GM19395 (cell line): ENCODE data around the gene GCNT2.
"Not testable (repeated sequence)": the region's sequence is repeated elsewhere in the genome, so short reads cannot be mapped to it uniquely, and the experiment has no call there.

Experiments
- ATAC-seq: cut with Tn5 transposase; IDR thresholded peaks from one replicate; pipeline ENCODE4 v1.9.1; 2021; ENCODE audit warnings: mild to moderate bottlenecking, moderate library complexity; ENCODE audit not compliant: unreplicated experiment

Gene GCNT2

DNA sequence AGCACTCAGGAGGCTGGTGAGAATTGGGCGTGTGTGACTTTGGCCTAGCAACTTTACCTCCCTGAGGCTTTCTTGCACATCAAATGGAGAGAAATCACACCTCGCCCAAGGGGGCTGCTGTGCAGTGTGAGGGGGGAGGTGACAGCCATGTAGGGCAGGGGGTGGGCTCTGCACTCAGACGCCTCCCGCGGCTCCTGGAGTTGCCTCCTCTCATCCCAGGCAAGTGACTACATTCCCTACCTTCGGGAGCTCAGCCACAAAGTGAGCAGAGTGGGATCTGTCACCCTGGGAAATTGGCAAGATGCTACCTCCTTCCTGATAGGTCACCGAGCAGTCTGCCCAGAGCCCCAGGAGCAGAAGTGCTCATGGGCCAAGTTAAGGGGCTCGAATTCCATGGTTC is 56.0 kb downstream of the GCNT2 start:
- no peak for ATAC-seq

DNA sequence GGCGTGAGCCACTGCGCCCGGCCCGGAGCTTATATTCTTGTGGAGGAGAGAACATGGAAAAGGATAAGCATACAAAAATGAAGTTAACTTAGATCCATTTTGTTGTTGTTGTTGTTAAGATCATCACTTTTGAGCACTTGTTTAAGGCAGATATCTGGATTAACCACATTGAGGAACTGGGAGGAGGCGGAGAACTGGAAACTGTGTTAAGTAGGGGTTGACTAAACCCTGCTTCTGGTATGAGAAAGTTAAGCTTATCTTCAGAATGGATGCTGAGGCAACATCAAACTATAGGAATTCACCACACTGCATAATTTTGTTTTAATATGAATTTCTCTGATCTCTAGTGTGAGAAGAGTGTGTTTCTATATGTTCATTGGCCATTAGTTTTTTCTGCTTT is 57.6 kb downstream of the GCNT2 start:
- no peak for ATAC-seq

DNA sequence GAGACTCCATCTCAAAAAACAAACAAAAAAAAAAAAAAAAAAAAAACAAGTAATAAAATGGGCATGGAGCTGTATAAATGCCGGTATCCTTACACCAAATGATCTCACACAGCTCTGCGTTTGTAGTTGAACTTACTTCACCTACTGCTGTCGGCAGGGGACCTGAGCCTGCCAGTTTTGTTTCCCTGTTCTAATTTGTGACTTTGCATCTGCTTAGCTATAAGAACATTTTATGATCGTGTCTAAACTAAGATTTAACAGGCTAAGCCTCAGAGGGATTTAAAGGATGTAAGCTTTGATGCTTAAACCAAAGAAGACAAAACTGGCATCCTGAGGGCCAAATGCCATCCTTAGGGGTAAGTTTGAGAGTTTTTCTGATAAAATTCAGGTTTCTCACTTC is 58.7 kb downstream of the GCNT2 start:
- ATAC-seq: no peak

DNA sequence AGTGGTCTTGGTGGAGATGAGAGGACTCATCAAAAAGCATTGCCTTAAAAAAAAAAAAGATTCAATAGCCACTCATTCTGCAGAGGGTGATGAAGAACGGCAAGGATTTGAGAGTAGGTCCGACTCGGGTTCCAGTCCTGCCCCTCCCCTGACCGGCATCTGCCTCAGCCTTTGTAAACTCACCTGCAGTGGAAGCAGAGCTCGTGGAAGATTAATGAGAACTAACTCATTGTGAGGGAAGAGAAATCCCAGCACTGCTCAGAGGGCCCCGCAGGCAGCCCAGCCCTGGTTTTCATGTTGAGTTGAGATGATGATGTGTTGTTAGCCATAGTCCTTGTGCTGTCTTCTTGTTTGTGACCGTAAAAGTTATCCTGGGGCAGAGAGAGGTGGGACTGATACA is 59.4 kb downstream of the GCNT2 start:
- ATAC-seq: no peak

DNA sequence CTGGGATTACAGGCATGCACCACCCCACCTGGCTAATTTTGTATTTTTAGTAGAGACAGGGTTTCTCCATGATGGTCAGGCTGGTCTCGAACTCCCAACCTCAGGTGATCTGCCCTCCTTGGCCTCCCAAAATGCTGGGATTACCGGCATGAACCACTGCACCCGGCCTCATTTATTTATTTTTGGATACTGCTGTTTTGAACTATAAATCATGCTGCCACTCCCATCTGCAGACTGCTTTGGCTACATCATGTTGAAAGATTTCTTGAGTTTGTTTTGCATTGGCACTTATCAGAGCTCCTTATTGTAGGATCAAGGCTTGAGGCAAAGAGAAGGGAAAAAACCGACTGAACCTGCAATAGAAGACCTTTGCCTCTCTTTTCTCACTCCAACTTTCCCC is 60.3 kb downstream of the GCNT2 start:
- ATAC-seq: not testable (repeated sequence)

DNA sequence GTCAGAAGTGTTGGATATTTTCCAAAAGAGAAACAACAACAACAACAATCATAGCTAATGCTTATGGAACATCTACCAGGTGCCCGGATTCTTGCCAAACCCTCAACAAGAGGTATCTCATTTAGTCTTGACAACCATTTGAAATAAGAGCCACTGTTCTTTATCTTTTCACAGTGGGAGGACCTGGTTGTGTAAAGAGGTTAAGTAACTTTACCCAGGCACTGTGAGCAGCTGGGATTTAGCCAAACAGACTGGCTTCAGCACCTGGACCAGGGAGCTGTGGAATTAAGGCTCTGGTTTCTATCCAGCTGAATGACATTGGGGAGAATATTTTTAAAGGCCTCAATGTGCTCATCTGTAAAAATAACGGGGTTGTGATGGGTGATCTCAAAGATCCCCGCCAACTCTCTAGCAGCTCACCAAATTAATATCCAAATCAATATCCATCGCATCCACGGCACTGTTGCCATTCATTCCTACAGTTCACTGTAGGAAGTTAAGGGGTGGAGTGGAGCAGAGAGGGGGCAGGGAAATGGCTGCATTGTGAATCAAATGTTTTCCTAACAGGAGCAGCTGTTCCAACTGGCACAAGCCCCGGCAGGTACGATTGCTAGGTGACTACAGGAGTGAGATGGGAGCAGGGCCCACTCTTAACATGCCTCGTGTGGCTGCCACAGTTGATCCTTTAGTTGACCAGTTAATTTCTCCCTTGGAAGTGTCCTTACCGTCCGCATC is 61.8 kb downstream of the GCNT2 start:
- no peak for ATAC-seq

DNA sequence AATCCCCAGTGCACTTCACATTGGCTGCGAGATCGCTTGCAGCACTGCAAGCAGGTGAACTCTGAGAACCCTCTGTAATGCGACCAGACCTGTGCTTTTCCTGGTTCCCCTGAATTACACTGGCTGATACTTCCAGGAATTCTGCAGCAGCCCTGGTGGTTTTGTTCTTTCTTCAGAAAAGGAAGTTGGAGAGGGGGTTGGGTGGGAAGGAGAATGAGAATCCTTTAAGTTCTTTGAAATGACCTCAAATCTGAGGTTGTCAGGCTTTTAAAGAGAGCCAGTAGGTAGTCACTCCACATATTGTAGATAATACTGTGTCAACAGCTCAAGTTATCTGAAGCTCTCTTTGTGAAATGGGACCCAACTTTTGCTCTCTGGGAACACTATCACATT is 62.4 kb downstream of the GCNT2 start:
- no peak for ATAC-seq

DNA sequence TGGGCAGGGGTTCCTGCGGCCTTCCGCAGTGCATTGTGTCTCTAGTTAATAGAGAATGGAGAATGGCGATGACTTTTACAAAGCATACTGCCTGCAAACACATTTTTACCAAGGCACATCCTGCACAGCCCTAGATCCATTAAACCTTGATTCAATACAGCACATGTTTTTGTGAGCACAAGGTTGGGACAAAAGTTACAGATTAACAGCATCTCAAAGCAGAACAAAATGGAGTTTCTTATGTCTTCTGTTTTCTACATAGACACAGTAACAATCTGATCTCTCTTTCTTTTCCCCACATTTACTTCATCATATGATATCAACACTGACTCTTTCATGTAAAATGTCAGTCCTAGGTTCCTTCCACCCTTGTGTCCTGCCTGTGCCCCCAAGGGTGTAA is 63.5 kb downstream of the GCNT2 start:
- ATAC-seq: no peak

DNA sequence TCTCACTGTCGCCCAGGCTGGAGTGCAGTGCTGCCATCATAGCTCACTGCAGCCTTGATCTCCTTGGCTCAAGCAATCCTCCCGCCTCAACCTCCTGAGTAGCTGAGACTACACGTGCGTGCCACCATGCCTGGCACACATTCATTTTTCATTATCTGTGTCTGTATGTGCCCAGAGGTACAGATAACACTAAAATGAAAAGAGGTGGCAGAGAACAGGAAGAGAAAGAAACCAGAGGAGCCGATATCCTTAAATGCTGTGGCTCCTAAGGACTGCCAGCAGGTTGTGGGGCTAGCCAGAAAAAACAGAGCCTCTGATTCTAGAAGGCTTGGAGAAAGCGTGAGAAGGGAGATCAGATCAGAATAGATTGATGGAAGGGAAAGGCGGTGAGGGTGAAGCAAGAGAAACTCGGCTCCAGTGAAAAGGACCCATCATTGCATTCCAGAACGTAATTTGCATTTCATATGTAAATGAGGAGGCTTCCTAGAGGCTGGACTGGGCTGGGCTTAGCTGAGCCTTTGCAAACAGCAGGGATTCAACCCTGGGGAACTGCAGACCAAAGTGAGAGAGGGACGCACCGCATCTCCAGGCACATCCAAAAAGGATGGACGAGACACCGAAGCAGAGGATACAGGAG is 64.2 kb downstream of the GCNT2 start:
- no peak for ATAC-seq

DNA sequence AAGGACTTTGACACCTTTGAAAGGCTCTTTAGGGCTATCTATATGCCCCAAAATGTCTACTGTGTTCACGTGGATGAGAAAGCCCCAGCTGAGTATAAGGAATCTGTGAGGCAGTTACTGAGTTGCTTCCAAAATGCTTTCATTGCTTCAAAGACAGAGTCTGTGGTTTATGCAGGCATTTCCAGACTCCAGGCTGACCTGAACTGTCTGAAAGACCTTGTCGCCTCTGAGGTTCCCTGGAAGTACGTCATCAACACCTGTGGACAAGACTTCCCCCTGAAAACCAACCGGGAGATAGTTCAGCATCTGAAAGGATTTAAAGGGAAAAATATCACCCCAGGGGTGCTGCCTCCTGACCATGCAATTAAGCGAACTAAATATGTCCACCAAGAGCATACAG is 65.2 kb downstream of the GCNT2 start:
- no peak for ATAC-seq

DNA sequence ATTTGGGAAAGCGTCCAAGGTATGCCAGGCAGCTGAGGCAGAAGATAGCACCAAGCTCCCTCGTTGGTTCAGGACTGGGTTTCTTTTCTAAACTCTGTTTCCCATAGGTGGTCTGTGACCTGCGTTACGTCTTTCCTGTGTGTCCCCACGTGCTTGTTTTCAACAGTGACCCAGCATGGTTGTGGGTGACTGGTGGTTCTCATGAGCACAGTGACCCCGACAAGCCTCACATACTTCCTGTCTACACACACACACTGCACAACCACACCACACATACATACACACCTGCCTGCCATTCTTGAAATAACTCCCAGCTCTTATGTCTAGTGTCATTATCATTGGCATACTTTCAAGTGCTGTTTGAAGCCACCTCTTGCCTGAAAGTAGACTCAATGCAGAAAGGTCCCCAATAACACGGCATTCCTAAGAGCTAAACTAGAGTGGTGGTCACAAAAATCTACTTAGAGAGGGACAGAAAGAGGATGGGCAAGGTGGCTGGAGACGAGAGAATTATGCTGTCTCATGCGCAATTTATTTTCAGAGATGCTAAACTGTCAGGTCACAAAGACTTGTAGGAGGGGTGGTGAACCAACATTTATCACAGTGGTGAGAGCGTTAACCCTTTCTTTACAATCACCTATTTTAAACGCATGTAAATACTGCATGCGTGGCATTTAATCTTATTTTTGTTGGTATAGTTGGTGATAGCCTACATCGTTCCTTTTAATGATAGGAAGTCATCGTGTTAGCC is 66.7 kb downstream of the GCNT2 start:
- ATAC-seq: no peak

DNA sequence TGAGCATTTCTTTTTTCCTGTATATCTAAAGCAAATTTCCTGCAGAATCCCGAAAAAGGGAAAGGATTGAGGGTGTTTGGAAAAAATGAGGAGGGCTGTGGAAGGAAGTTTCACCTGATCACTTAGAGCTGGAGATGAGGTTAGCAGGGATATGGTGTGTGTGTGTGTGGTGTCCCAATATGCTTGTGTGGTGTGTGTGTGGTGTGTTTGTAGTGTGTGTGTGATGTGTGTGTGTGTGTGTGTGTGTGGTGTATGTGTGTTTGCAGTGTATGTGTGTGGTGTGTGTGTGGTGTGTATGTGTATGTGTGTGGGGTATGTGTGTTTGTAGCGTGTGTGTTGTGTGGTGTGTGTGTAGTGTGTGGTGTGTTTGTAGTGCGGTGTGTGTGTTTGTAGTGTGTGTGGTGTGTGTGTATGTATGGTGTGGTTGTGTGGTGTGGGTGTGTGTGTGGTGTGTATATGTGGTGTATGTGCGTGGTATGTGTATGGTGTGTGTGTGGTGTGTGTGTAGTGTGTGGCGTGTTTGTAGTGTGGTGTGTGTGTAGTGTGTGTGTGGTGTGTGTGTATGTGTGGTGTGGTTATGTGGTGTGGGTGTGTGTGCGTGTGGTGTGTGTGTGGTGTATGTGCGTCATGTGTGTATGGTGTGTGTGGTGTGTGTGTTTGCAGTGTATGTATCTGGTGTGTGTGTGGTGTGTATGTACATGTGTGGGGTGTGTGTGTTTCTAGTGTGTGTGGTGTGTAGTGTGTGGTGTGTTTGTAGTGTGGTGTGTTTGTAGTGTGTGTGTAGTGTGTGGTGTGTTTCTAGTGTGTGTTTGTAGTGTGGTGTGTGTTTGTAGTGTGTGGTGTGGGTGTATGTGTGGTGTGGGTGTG is 67.6 kb downstream of the GCNT2 start:
- no peak for ATAC-seq

DNA sequence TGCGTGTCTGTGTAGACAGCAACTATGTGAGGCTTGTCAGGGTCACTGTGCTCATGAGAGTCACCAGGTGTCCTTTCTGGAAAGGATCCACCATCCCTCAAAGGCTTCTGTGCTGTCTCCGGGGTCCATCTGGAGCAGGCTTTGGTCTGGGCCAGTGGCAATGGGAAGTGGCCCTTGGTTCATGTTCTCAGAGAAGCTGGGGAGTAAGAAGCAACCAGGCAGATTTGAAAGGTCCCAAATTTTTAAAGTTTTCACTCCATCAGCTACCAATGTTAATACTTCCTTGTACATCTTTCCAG is 68.2 kb downstream of the GCNT2 start:
- no peak for ATAC-seq

DNA sequence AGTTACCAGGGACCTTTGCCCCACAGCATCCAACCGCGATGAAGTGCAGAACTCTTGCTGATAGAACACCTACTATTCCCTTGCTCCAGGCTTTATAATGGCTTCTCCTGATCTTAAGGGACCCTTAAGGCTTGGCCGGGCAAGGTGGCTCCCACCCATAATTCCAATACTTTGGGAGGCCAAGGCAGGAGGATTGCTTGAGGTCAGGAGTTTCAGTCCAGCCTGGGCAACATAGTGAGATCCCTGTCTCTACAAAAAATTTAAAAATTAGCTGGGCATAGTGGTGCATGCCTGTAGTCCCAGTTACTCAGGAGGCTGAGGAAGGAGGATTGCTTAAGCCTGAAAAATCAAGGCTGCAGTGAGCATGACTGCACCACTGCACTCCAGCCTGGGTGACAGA is 68.8 kb downstream of the GCNT2 start:
- ATAC-seq: no peak

DNA sequence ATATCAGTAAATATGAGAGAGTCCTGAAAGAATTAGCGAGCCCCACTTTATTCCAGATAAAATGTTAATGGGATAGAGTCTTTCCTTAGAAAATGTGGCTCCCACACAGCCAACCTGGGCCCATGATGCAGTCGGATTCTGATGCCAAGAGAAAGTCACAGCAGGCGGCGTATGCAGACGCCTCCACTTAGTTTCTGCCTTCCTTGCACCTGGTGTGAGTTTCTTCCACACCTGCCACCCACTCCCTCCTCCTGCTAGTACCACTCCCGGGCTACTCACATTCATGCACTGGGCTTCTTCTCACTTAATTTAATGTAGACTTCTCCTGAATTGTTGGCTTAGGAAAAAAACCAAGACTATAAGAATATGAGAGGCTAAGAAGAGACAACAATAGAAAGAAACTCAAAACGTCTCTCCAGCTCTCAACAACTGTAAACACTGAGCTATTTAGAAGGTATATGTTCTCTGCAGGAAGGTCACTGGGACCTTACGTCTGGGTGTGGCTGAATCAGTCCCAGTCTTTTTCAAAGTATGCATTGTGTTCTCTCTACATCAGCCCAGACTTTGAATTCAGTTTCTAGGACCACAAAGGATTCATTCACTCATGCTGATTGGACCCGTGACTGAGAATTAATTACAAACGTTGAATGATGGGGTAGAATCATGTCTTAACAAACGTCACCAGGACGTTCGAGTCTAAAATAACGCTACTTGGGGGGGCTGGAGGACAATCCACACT is 70.4 kb downstream of the GCNT2 start:
- no peak for ATAC-seq

DNA sequence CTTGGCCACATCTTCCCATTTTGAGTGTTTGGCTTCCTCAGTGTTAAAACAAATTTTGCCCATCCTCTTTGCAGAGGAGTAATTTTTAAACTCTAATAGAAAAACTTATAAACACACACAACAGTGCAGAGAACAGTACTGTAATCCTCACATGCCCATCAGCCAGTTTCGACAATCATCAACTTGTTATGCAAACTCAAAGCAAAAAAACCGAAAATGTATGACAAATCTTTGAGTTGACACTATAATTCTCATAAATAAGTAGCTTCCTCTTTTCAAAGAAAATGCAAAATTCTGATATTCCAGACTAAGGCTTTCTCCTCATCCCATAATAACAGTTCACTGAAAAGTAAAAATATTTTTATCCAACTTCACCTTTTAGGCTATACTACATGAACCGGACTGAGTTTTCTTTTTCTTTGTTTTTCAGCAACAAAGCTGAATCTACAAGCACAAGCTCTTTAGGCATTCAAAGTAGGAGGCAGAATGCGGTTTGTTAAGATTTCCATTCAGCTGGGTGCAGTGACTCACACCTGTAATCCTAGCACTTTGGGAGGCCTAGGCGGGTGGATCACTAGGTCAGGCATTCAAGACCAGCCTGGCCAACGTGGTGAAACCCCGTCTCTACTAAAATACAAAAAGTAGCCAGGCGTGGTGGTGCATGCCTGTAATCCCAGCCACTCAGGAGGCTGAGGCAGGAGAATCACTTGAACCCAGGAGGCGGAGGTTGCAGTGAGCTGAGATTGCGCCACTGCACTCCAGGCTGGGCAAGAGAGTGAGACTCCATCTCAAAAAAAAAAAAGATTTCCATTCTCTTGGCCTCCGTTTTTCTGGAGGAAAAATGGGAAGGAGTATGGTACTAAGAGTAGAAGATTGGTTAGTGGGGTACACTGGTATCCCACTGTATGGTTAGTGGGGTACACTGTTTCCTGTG is 74.8 kb downstream of the GCNT2 start:
- peak; percentile 57 for ATAC-seq

DNA sequence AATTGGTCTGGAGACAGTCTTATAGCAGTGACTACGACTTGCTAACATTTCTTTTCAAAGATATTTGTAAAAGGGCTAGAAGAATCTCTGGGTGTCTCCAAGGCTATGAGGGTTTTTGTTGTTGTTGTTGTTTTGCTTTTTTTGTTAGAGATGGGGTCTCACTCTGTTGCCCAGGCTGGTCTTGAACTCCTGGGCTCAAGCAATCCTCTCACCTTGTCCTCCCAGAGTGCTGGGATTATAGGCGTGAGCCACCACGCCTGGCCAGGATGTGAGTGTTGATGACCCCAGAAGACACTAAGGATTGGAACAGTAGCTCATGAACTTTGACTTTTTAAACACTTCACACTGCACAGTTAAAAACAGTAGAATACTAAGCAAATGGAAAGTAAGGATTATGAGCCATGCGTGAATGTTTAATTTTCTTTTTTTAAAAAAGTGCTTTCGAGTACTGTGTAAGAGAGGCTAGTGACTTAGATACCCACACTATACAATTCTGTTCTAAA is 76.4 kb downstream of the GCNT2 start:
- ATAC-seq: no peak

DNA sequence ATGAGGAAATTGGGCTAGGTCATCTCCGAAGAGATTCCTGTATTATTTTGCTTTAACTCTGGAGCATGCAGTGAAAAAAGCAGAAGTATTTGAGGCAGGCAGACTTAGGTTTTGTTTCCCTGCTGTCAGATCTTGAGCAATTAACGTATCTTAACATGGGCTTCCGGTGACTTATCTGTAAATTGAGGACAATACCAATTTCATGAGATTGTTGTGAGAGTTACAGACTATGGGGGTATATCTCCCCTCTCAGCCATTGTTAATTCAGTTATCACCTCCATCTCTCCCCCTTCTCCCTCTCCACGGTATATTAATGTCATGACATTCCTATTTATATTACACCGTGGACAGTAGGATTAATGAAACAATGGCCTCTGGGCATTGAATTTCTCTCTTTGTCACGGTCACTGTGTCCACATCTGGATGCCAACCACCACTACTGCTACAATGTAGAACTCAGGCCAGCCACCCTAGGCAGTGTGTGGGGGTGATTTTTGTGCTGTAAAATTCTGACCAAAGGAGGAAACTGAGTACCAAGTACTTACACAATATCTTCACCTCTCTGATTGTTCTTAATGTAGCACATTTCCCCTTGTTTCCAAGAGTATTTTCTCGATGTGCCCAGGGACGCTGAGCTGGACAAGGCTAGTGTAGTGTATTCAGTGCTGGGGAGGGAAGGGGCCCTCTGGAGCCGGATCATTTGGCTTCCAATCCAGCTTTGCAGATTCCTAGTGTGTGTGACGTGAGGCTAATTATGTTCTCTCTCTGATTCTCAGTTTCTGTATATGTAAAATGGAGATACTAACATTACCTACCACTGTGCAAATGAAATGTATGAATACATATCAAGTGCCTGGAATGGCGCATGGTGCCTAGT is 77.2 kb downstream of the GCNT2 start:
- ATAC-seq: no peak
